NCI-H1436 treated with DMSO at 0.1 percent for 48 hours (cell line): Measurements from ENCODE around the gene FAT4.

ENCODE experiments used
- DNase-seq: peaks from one replicate; lab custom pipeline; 2025; lab: John Stamatoyannopoulos, UW

FAT4 gene, protein sequence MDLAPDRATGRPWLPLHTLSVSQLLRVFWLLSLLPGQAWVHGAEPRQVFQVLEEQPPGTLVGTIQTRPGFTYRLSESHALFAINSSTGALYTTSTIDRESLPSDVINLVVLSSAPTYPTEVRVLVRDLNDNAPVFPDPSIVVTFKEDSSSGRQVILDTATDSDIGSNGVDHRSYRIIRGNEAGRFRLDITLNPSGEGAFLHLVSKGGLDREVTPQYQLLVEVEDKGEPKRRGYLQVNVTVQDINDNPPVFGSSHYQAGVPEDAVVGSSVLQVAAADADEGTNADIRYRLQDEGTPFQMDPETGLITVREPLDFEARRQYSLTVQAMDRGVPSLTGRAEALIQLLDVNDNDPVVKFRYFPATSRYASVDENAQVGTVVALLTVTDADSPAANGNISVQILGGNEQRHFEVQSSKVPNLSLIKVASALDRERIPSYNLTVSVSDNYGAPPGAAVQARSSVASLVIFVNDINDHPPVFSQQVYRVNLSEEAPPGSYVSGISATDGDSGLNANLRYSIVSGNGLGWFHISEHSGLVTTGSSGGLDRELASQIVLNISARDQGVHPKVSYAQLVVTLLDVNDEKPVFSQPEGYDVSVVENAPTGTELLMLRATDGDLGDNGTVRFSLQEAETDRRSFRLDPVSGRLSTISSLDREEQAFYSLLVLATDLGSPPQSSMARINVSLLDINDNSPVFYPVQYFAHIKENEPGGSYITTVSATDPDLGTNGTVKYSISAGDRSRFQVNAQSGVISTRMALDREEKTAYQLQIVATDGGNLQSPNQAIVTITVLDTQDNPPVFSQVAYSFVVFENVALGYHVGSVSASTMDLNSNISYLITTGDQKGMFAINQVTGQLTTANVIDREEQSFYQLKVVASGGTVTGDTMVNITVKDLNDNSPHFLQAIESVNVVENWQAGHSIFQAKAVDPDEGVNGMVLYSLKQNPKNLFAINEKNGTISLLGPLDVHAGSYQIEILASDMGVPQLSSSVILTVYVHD (N-terminal part only)

DNA sequence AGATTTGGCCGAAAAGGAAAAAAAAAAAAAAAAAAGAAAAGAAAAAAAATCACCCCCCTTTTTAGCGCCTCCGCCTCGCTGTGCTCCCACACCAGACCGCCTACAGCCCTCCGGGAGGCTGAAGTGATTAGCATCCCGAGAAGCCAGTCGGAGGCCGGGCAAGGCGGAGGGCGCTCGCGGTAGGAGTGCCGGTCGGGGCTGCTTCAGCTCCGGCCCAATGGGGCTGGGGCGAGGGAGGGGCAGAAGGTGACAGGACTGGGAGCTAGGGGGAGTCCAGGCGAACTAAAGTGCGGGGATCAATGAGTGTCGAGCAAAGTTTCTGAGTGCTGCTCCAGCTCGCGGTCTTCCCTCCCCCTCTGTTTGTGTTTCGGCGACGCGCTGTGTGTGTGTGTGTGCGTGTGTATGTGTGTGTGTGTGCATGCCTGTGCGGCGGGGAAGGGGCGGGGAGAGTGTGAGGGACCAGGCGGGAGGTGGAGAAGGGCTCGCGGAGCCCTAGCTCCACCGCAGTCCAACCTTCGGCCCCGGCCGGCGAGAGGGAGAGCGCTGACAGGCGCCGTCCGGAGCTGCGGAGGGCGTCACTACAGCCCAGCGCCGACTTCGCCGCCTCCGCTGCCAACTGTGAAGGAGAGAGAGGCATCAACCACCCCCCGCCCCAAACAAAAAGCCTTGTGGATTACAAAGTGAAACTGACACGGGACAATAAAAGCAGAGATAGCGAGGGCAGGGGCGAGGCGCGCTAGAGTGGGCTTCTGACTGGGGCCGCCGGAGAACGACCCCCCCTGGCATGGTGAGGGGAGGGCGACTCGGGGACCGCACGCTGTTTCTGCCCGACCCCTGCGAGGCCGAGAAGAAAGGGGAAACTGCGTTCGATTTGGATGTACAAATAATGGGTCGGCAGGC, at the start of gene FAT4:
FAT4 (plus strand) TSS at position 280 of the 900 bp plus-strand sequence. CDS start 1,457 bp downstream, outside the sequence.
- DNase-seq = no peak

DNA sequence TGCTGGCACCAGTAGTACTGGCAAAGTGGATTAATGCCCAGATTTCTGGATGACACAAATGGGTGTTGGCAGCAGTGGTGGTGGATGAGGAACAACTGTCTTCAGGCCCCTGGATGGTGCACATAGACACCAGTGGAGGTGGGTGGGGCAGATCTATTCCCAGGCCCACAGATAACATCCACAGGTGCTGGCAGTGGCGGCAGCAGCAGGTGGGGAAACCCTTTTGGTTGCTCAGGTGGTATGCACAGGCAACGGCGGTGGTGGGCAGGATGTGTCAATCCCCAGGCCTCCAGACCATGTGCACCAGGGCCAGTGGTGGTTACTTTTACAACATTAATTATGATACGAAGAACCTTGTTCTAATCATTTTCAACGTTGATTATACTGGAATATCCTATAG, 48.9 kb upstream of the FAT4 start:
- DNase-seq = no peak

DNA sequence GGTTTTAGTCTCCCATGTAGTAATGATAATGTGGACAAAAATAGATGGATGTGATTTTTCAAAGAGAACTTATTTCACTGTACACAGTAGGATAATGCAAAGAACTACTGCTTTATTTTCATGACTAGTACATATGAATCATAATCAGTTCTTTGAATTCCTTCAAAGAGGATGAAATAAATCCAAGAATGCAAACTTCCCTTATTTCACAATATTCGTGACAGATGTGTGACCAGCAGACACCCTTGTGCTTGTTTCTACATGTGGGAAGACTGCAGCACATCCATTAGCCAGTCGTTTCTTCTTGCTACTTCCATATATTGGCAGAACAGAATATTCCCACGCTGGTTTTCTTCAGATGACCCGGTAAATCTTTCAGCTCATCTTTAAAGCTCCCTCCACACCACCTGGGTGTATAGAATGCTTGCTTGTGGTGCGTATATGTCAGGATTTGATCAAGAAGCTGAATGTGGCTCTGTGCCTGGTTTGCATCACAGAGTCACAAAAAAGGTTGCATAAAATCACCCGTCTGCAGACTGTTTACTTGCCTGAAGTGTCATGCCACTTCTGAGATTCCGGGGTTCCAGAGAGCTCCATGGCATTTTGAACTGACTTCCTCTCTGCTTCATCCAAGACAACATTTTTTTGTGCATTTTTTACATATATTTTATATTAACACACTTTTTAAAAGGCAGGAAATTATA, 47.7 kb upstream of the FAT4 start:
- no peak for DNase-seq

DNA sequence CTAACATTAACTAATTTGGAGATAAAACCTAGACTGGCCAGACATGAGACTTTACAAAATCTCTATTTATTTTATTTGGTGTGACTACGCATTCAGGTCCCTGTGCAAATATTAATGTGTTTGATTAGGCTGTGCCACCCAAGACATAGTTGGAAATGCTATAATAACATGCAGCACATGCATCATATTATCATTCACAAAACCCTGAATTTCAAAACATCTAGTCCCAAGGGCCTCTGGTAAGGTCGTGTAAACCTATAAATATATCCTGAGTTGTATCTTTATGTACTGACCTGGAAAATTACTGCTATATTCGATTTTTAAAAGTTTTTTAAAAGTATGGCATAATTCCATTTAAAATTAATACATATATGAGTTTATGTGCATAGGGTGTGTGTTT, 47.1 kb upstream of the FAT4 start:
- no peak for DNase-seq

DNA sequence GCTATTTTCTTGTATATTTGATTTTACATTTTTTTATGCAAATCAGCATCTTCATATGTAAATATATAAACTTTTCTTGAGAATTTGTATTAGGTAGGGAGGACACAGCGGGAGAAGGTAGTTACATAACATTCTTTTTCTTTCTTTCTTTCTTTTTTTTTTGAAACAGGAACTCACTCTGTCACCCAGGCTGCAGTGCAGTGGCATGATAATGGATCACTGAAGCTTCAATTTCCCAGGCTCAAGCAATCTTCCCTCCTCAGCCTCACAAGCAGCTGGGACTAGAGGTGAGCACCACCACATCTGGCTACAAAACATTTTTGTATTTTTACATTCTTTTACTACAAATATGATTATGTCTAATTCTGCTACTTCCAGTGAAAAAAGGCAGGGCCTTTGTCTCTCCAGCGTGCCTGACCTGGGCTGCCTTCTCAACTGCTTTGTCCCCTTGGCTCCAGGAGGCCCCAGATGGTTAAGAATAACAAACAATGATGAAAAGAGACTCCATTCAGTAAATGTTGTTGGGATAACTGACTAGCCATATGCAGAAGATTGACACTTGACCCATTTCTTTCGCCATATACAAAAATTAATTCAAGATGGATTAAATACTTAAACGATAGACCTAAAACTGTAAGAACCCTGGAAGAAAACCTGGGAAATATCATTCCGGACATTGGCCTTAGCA, 46.5 kb upstream of the FAT4 start:
- no peak for DNase-seq

DNA sequence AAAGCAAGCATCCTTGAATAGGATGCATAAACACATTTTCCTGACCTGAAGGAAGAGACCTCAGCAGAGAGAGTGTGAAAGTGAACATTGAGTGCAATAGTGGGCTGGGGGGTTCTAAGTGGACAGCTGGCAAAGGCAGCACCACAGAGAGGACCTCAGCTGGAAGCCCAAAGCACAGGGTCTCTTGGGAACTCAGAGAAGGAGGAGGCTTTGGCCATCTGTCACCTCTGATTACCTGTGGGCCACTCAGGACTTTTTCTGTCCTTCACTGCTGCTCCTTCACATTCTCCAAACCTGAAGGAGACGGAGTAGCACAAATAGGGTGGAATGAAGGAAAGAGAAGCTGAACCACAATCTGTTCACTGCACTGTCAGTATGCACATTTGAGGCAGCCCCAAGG, 37.9 kb upstream of the FAT4 start:
- no peak for DNase-seq

DNA sequence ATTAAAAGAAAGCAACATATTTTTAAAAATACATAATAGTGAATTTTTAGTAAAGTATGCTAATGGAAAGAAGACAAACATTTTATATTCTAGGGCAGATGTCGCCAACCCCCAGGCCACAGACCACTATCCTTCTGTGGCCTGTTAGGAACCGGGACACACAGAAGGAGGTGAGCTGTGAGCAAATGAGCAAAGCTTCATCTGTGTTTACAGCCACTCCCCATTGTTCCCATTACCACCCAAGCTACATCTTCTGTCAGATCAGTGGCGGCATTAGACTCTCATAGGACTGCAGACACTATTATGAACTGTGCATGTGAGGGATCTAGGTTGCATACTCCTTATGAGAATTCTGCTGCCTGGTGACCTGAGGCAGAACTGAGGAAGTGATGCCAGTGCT, 37.0 kb upstream of the FAT4 start:
- no peak for DNase-seq

DNA sequence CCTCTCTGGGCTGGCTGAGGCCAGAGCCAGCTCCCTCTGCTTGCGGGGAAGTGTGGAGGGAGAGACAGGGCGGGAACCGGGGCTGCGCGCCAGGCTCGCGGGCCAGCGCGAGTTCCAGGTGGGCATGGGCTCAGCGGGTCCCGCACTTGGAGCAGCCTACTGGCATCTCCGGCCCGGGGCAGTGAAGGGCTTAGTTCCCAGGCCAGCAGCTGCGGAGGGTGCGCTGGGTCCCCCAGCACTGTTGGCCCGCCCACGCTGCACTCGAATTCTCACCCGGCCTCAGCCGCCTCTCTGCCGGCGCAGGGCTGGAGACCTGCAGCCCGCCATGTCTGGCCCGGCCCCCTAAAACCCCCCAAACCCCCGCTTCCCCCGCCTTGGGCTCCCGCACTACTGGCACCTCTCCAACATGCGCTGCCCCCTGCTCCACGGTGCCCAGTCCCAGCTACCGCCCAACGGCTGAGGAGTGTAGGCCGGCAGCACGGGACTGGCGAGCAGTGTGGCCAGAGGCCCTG, 33.8 kb upstream of the FAT4 start:
- no peak for DNase-seq

DNA sequence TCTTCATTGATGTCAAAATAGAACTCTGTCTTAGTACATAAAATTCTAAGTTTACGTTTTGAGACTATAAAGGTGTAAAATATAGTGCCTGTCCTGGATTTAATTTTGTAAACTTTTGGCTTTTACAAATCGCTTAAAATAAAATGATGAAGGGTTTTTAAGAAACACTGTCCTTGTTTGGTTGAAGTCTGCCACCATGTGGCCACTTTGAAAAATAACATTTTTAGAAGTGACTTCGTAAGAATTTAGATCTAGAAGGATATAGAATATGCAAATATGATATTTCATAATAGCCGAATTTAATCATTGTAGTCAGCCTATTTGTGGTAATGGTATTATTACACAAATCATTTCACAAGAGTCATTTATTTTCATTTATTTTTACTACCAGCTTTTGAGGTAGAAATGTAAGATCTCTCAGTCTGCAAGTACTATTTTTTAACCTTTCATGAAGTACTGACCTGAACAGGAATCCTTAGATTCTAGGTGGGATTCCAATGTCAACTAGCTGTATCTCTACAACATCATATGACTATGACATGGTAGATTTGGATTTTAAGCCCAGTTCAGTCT, 31.0 kb upstream of the FAT4 start:
- DNase-seq = no peak

DNA sequence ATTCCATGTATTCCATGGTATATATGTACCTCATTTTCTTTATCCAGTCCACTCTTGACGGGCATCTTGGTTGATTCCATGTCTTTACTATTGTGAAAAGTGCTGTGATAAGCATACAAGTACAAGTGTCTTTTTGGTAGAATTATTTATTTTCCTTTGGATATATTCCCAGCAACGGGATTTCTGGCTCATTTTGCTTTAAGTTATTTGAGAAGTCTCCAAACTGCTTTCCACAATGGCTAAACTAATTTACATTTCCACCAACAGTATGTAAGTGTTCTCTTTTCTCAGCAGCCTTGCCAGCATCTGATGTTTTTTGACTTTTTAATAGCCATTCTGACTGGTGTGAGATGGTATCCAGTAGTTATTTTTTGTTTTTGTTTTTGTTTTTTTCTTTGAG, 17.6 kb upstream of the FAT4 start:
- no peak for DNase-seq

DNA sequence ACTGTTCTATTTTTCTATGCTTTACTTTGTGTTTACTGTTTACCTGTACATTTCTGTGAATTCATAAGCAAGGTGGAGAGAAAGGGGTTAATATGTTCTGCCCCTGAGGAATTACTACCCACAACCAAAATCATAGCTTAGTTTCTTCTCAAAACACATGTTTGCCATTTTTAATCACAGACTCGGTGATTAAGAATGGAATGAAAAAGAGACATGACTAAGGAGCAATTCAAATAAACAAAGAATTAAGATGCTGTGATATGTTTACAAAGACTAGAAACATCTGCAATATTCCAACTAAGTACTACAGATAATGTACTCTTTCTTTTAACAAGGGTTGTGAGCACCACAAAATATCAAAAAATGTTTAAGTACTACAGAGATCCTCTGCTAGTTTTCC, 11.7 kb upstream of the FAT4 start:
- no peak for DNase-seq

DNA sequence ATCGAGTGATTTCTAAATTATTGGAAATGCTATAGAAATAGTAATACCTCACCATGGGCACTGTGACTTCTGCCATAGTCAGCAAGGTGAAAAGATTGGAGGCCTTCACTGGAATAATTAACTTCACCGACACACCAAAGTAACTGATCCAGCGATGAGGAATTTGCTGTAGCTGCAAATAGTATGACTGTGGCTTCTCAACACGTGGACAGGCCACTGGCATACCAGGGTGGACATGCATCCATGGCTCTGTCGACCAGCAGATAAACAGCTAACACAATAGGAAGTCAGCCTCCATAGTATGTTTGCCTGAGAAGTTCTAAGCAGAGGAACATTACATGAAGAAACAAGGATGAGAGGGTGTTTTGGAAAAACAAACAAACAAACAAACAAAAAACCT, 10.9 kb upstream of the FAT4 start:
- no peak for DNase-seq

DNA sequence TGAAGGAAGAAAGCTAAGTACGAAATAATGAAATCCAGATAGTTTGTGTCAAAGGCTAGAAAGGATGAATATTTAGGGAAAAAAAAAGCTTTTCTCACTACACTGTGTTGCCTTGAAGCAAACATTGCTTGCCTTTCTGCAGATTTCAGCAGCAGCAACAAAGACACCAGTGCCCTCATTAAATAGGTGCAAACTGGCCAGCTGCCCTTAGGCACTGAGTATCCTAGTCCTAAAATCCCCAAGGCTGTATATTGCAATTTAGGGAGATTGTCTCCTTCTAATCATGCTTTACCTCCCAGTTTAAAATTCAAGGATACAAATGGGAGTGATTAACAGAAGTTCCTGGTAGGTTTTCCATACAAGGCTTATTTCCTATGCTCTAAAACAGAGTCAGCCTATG, 8.6 kb upstream of the FAT4 start:
- no peak for DNase-seq

DNA sequence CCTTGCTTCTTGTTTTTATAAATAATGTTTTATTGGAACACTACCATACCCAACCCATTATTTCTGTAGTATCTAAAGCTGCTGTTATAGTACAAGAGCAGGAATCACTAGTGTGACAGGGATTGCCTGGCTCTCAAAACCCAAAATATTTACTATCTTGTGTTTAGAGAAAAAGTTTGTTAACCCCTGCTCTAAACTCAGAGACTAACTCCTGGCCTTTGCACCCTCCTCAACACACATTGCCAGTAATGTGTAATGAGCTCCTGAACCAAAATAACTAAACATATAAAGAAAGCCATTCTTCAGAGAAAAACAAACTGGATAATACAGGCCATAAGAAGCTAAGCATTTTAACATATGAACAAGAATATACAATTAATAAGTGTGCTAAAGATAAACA, 8.2 kb upstream of the FAT4 start:
- DNase-seq = no peak

DNA sequence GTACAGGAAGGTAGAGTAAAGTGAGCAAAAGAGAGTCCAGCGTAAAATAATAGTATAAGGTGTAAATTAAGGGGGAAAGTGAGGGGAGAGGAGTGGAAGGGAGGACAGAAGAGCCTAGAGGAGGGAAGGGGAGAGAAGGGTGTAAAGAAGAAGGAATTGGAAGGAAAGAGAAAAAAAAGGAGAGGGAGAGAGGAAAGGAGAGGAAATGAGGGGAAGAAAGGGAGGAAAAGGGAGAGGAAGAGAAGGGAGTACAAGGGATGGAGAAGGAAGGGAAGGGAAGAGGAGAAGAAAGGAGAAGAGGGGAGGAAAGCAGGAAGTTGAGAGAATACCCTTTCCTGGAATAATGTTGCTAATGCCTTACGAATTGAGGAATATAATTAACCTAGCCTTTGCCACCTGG, 3.3 kb upstream of the FAT4 start:
- no peak for DNase-seq

DNA sequence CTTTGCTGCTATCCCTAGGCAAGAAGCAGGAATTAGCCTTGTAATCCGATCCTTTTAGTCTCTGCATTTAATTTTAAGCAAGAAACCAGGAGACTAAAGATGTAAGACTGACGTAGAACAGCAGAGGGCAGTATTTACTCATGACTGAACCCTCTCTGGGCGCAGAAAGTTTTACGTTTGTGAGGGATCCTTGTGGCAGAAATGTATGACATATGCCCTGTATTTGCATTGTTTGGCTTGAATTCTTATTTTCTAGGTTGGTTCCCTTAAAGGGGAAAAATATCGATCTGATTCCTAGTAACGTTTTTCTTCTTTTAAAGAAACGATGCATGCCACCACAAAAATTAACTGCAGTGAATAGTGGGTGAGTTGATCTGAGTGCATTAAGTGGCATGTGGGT, 1.3 kb upstream of the FAT4 start:
- DNase-seq = peak; percentile 26

DNA sequence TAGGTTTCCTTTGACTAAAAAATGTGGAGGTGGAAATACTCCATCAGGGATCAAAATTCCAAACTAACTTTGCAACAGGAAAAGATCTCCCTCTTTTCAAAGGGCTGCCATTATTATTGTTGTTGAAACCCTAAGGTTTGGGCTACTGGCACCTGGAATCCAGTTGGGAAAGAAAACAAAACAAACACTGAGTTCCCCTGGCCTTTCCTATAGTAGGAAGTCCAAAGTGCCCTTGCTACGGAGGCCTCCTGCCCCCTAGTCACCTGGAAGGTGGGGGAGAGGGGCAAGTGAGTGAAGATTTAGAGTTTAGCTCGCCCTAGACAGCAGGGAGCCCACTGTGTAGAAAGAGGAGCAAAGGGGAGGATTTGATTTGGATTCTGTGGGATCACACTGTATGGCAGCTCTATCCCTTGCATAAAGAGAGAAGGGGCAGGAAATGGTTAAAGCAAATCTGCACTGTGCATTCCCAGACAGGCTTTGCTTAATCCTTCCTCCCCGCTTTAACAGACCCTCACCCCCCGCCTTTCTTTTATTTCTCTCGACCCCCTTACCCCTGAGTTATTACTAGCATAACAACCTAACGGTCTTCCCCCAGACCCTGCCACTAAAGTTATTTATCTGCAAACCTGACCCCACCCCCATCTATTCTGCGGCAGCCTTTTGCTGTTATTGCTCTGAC, 627 bp upstream of the FAT4 start:
- no peak for DNase-seq

DNA sequence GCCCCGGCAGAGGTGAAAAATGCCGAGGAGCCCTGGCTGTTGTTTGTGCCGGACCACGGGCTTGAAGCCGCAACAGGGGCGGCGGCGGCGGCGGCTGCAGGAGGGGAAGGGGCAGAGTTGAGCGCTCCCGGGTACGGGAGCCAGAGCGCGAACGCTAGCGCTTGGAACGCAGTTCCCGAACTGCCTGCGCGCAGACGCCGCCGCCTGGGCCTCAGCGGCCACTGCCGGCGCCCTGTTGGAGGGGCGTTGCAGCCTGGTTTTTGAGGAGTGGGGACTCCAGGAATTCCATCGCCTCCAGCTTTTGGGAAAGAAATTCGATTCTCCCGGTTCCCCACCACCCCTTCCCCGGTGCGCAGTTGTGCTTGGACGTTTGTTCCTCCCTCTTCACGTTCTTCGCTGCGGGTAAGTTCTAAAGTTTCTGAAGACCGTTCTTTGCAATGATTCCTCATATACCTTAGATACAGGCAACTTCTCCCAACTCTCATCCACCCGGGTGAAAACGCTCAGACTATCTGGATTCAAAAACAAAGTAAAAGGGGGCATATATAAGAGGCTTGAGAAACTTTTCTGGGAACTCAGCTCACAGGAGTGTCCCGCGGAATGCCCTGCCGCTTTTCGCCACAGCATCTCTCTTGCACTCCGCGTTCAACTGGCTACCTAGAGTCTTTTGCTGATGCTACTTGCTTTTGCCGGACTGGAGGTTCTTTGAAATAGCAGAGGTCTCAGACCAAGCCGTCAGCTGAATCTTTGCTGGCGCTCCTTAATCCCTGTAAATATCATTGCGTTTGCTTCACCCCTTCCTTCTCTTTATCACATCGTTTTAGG, 1.0 kb downstream of the FAT4 start:
- no peak for DNase-seq

DNA sequence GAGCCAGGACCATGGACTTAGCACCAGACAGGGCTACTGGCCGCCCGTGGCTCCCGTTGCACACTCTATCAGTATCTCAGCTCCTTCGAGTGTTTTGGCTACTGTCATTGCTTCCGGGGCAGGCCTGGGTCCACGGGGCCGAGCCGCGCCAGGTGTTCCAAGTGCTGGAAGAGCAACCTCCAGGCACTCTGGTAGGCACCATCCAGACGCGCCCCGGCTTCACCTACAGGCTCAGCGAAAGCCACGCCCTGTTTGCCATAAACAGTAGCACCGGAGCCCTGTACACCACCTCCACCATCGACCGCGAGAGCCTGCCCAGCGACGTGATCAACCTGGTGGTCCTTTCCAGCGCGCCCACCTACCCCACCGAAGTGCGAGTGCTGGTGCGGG, 1.6 kb downstream of the FAT4 start:
- DNase-seq = no peak
